HFF-Myc (cell line): ENCODE results near the gene NTN3.

ENCODE experiments used
- DNase-seq: peaks from one replicate; pipeline ENCODE4 v3.0.0-alpha.2; 2011; ENCODE audit warnings: low read depth; ENCODE audit errors: extremely low read depth
- H3K4me3 ChIP-seq: replicated peaks from 2 replicates; pipeline ENCODE4 v1.5.1; 2011; ENCODE audit warnings: low read depth, mild to moderate bottlenecking, control low read depth, low read length
- TF ChIP-seq, protein P1 (sequence below): IDR thresholded peaks from 2 replicates; pipeline ENCODE4 v1.5.1; 2012; ENCODE audit warnings: mild to moderate bottlenecking, low read depth, low read length, control low read depth; ENCODE audit errors: missing control alignments

The NTN3 gene

DNA sequence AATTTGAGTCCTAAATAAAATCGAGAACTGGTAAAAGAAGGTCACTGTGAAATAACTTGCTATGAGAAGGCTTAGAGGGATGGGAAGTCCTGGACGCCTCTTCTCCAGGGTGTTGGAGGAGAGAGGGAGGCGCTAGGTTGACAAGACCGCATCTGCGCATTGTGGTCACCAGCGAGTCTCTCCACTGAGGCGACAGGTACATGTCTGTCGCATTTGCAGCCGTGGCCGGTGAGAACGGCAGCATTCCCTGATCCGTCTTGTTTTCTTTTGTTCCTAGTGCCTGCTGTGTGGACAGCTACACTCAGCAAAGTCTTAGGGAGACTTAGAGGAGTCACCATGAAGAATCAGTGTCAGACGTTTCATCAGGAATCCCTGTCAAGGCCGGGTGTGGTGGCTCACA lies 34.6 kb downstream of the NTN3 start:
- TF ChIP-seq, protein P1, sequence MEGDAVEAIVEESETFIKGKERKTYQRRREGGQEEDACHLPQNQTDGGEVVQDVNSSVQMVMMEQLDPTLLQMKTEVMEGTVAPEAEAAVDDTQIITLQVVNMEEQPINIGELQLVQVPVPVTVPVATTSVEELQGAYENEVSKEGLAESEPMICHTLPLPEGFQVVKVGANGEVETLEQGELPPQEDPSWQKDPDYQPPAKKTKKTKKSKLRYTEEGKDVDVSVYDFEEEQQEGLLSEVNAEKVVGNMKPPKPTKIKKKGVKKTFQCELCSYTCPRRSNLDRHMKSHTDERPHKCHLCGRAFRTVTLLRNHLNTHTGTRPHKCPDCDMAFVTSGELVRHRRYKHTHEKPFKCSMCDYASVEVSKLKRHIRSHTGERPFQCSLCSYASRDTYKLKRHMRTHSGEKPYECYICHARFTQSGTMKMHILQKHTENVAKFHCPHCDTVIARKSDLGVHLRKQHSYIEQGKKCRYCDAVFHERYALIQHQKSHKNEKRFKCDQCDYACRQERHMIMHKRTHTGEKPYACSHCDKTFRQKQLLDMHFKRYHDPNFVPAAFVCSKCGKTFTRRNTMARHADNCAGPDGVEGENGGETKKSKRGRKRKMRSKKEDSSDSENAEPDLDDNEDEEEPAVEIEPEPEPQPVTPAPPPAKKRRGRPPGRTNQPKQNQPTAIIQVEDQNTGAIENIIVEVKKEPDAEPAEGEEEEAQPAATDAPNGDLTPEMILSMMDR: no peak

DNA sequence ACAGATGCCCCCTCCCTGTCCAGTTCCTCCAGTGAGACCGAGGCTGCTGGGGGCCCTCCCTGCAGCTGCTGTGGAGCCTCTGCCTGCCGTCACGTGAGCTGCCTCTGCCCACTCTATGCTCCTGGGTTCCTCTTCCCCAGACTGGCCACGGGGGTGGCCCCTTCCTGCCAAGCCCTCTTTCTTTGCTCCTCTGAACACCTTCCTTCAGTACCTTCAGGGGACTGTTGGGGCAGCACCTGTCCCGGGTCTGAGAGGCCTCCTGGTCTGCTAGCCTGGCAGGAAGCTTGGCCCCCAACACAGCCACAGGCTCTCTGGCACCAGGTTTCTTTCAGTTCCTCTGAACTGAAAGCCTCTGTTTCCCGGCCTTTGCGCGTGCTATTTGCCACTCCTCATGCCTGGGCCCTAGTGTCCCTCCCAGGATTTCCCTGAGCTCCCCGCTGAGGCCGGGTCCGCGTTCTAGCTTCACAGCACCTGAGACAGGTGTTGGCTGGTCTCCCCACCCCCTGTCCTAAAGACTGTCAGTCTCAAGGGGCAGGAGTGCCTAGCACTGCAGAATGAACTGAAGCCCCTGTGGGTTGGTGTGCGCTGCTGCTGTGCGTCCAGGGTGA lies 36.1 kb downstream of the NTN3 start:
- TF ChIP-seq, protein P1: no peak
- H3K4me3 ChIP-seq: no peak overlapping the region
- DNase-seq: no peak

More for the DNA sequence above, 34.6 kb downstream of the NTN3 start:
- no peak overlapping the region for H3K4me3 ChIP-seq
- DNase-seq: no peak

DNA sequence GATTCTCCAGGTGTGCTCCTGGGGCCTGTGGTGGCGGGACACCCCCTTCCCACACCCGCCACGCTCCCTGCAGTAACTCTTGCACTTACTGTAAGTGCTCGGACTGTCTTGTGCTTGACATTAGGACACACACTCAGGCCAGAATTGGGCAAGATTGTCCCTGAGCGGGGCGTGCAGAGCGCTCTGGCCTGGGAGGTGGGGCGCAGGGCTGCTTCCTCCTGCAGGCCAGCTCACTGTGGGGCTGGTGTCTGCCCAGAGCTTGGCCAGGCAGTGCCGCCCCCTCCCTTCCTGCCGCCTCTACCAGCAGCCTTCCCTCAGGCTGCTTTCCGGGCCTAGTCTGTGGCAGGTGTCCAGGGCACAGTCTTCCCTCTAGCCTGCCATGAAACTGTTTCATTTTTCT lies 36.6 kb downstream of the NTN3 start:
- no peak overlapping the region for H3K4me3 ChIP-seq
- TF ChIP-seq, protein P1: no peak
- DNase-seq: no peak

DNA sequence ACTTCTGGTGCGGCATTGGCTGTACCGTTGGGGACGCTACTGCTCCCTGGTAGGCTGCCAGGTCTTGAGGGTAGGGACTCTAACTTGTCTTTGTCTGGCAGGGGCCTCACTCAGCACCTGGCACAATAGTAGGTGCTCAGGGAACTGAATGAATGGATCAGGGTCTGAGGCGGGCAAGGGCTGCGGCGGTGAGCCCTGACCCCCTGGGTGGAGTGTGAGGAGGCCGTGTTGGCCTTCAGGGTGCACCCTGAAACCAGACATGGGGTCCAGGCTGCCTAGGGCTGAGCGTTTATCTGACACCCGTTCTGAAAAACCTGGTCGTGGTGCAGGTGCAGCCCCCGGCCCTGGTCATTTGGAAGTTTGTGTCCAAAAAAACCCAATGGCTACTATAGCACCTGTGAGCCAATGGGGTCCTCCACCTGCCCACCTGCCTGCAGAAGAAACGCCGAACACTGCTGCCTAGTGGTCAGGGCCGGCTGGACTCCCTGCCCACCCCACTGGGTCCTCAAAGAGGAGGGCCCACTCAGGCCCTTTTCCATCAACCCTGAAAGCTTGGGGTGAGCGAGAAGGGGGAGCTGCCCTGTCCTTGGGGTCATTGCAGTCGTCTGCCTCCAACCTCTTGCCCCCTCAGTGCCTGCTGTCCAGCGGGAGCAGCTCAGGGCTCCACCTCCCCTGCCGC lies 37.8 kb downstream of the NTN3 start:
- H3K4me3 ChIP-seq: no peak overlapping the region
- TF ChIP-seq, protein P1: no peak
- no peak for DNase-seq

DNA sequence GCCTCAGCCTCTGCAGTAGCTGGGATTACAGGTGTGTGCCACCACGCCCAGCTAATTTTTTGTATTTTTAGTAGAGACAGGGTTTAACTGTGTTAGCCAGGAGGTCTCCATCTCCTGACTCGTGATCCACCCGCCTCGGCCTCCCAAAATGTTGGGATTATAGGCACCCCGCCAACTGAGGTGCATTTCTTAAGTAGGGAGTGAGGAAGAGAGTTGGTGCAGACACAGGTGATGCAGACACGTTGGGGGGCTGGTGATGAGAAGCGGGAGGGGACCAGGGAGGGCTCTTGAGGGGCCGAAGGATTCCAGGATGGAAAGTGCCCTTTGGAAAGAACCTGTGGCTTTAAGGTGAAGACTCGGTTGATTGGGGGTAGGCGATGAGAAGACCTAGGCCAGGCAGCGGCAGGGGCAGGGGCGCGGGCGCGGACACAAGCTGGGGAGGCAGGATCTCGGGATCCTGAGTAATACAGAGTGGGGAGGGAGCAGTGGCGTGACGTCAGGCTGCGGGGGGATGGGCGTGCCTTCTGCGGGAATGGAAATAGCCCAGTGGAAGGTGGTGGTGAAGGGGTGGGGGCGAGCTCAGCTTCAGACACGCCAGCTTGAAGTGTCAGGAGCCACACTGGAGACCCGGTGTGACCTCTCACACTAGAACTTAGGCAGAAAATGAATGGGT lies 40.2 kb downstream of the NTN3 start:
- TF ChIP-seq, protein P1: no peak
- DNase-seq: no peak
- H3K4me3 ChIP-seq: no peak overlapping the region

DNA sequence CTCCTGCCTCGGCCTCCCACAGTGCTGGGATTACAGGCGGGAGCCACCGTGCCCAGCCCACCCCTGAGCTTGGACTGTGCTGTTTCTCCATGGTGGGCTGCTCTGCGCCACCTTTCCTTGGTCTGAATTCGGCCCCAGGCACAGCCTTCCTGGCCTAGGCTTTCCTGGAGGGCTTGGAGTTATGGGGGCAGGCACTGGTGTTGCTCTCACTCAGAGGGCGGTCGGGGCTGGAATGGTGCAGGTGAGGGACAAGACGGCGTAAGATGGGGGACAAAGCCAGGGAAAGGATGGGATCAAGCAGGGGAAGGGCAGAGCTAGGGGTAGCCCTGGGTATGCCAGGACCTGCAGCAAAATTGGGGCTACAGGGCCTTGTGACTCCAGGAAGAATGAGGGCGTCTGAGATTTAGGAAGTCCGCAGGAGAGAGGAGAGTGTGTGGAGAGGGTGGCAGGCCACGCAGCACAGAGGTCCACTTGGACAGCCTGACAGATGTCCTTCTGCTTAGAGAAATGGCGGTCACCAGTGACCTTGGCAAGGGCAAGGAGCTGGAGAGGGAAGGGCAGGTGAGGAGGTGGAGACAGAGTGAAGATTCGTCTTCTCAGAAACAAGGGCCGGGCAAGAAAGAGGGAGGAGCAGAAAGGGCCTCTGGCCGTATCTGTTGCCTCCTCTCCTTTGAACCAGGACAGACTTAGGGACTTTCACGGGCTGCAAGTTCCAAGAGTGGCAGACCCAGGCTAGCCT lies 41.1 kb downstream of the NTN3 start:
- TF ChIP-seq, protein P1: no peak
- no peak overlapping the region for H3K4me3 ChIP-seq
- DNase-seq: no peak
